KOPT-K1 (cell line): Measurements from ENCODE around the gene STYXL1.

Experiments
- H3K27ac ChIP-seq: fragments of 200-600 bp; sonication (generic); 2 replicates; pipeline ENCODE4 v1.5.1; 2016; ENCODE audit warnings: antibody characterized with exemption, mild to moderate bottlenecking, low read depth, low read length; ENCODE audit not compliant: poor library complexity, severe bottlenecking
- H3K36me3 ChIP-seq: fragments of 200-600 bp; sonication (generic); 2 replicates; pipeline ENCODE4 v1.5.1; 2017; ENCODE audit warnings: antibody characterized with exemption, mild to moderate bottlenecking, low read length, moderate library complexity; ENCODE audit not compliant: insufficient read depth
- H3K9me3 ChIP-seq: fragments of 200-600 bp; sonication (generic); 2 replicates; pipeline ENCODE4 v1.5.1; 2017; ENCODE audit warnings: antibody characterized with exemption, low read length, mild to moderate bottlenecking; ENCODE audit not compliant: insufficient read depth, poor library complexity, severe bottlenecking

Gene STYXL1

DNA sequence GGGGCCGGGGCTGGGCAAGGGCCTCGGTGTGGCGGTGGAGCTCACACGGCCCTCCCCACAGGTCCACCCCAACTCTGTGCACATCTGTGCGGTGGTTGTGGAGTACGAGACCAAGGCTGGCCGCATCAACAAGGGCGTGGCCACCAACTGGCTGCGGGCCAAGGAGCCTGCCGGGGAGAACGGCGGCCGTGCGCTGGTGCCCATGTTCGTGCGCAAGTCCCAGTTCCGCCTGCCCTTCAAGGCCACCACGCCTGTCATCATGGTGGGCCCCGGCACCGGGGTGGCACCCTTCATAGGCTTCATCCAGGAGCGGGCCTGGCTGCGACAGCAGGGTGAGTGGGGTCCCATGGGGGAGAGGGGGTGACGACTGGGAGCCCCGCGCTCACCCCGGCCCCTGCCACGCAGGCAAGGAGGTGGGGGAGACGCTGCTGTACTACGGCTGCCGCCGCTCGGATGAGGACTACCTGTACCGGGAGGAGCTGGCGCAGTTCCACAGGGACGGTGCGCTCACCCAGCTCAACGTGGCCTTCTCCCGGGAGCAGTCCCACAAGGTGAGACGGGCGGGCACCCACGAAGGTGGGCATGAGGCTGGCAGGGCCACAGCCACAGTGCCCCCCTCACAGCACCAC is 62.2 kb downstream of the STYXL1 start:
- Histone ChIP-seq H3K27ac (no peak overlapping the region), H3K36me3 (peaks cover 50% of the 10 kb centered on the region; the same call in 1 of the 2 replicates), H3K9me3 (no peaks in the 10 kb centered on the region)

DNA sequence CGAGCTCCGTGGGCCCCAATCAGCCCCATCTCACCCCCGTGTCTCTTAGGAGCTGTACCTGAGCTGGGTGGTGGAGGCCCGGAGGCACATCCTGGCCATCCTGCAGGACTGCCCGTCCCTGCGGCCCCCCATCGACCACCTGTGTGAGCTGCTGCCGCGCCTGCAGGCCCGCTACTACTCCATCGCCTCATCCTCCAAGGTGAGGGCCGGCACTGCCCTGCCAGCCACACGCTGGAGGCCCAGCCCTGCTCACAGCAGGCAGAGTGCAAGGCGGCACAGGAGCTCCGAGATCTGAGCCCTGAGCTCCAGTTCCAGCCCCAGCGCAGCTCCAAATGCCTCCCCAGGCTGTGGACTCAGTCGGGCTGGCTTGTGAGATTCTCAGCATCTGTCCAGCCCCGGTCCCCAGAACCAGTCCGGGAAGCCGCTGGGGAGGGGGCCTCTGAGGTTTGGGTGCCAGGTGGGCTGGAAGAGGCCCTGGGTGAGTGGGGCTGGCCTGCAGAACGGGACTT is 62.7 kb downstream of the STYXL1 start:
- H3K36me3 ChIP-seq = peaks cover 50% of the 10 kb centered on the region; the same call in 1 of the 2 replicates
- H3K9me3 ChIP-seq = no peaks in the 10 kb centered on the region
- no peak overlapping the region for H3K27ac ChIP-seq

DNA sequence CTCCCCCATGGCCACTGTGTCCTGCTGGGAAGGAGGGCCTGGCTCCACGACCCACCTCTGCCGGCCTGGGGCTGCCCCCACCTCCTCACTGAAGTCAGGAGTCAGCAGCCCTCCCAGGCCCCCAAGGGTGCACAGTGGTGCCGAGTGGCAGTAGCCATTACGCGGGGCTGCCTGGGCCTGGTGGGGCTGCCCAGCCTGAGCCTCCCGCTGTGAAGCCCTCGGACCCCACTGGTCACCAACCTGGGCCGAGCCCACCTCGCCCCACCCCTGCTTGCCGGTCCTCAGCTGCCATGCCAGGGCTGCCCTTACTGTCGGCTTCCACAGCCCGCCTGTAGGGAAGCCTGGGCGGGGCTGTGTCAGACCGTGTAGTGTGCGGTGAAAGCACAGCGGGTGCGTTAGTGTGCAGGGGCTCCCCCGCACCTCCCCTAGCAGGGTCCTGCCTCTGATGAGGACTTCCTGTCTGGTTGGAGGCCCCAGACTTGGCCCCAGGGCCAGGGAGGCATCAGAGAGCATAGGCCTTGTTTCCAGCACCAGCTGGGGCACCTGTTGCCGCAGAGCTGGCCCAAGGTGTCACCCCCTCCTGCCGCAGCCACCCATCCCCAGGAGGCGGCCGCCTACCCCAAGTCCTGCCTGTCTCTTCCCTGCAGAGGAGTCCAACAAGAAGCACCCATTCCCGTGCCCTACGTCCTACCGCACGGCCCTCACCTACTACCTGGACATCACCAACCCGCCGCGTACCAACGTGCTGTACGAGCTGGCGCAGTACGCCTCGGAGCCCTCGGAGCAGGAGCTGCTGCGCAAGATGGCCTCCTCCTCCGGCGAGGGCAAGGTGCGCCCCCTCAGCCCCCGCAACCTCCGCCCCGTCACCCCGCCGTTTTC is 63.4 kb downstream of the STYXL1 start:
- no peak overlapping the region for H3K27ac ChIP-seq
- H3K36me3 ChIP-seq = peaks cover 50% of the 10 kb centered on the region; the same call in 1 of the 2 replicates
- no peaks in the 10 kb centered on the region for H3K9me3 ChIP-seq

DNA sequence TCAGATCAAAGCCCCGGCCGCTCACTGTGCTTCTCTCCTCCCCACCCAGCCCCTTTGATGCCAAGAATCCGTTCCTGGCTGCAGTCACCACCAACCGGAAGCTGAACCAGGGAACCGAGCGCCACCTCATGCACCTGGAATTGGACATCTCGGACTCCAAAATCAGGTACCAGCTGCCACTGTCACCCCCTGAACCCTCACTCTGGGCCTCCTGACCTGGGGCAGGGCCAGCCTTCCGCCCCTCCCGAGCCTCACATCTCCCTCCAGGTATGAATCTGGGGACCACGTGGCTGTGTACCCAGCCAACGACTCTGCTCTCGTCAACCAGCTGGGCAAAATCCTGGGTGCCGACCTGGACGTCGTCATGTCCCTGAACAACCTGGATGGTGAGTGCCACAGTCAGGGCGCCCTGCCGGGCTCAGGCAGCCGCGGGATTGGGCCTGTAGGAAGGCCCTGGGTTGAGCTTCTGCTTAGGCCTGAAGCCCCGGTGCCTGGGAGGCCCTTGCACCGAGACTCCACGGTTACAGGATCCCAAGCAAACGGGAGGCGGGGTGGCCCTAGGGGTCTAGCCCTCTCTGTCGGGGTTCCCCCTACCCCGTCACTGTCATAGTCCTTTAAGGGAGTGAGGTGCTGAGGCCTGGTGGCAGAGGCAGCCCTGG is 64.2 kb downstream of the STYXL1 start:
- Histone ChIP-seq H3K27ac (no peak overlapping the region), H3K9me3 (no peaks in the 10 kb centered on the region), H3K36me3 (peaks cover 50% of the 10 kb centered on the region; the same call in 1 of the 2 replicates)

DNA sequence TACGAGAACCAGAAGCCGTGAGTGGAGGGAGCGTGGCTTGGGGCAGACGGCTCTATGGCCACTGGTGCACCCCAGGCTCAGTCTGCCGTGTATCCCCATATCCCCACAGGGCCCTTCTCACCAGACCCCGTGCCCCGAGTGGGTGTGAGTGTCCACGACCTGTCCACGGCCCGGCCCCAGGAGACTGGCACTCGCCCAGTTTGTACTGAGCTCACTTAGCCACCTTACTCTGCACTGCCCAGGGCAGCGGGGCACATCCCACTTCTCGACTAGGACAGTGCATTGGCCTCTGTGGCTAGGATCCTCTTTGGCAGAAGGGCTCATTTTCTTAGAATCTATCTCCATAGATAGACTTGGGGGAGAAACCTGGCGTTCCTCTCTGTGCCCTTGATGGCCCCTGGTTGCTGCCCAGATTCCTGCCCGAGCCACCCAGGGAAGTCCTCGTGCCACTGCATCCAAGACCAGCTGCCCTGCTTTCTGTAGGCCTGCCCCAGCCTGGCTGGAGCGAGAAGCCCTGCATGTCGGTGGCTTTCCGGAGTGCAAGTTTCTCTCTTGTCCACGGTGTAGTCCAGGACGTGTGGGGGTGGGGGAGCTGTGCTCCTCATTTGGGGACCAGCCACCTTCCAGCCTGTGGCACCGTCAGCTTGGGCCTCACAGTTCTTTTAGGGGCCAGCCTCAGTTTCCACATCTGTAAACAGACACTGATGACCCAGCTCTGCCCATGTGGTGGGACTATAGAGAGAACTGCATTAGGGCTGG is 65.3 kb downstream of the STYXL1 start:
- Histone ChIP-seq H3K9me3 (no peaks in the 10 kb centered on the region), H3K27ac (no peak overlapping the region), H3K36me3 (peaks cover 47% of the 10 kb centered on the region; the same call in 1 of the 2 replicates)

DNA sequence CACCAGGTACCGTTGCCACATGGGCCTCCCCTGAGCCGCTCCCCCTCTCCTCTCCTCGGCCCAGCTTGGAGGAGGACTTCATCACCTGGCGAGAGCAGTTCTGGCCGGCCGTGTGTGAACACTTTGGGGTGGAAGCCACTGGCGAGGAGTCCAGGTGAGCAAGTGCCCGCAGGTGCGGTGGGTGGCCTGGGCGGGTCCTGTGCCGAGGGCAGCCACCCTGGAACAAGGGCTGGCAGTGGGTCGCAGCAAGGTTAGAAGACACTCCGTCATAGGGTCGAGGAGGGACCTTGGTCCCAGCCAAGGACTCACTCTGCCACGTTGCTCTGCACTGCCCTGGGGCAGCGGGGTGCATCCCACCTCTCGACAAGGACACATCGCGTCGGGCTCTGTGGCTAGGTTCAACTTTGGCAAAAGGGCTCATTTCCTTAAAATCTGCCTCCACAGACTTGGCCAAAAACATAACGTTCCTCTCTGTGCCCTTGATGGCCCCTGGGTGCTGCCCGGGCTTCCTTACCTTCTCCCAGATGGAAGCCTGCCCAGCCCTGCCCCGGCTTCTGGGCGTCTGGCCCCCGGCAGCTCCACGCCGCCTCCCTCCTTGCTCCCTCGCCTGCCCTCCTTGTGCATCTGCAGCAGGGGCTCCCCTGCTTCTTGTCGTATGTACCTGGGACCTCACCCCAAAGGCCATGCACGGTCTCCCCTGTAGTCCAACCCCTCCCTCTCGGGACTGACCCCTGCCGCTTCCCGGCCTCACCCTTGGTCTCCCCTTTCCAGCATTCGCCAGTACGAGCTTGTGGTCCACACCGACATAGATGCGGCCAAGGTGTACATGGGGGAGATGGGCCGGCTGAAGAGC is 66.1 kb downstream of the STYXL1 start:
- Histone ChIP-seq H3K9me3 (no peaks in the 10 kb centered on the region), H3K27ac (no peak overlapping the region), H3K36me3 (peaks cover 42% of the 10 kb centered on the region; the same call in 1 of the 2 replicates)

DNA sequence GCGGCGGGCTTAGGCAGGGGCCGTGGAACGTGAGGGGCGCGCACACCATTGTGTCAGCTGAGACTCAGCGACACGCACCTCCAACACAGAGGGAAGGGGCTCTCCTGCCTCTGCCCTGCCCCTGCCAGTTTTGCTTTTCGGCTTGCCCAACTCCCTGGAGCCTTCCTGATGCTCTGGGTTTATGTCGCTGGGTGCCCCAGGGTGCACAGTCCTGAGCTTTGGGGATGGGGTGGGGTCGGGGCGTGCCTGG is 66.7 kb downstream of the STYXL1 start:
- Histone ChIP-seq H3K36me3 (peaks cover 36% of the 10 kb centered on the region; the same call in 1 of the 2 replicates), H3K27ac (no peak overlapping the region), H3K9me3 (no peaks in the 10 kb centered on the region)

DNA sequence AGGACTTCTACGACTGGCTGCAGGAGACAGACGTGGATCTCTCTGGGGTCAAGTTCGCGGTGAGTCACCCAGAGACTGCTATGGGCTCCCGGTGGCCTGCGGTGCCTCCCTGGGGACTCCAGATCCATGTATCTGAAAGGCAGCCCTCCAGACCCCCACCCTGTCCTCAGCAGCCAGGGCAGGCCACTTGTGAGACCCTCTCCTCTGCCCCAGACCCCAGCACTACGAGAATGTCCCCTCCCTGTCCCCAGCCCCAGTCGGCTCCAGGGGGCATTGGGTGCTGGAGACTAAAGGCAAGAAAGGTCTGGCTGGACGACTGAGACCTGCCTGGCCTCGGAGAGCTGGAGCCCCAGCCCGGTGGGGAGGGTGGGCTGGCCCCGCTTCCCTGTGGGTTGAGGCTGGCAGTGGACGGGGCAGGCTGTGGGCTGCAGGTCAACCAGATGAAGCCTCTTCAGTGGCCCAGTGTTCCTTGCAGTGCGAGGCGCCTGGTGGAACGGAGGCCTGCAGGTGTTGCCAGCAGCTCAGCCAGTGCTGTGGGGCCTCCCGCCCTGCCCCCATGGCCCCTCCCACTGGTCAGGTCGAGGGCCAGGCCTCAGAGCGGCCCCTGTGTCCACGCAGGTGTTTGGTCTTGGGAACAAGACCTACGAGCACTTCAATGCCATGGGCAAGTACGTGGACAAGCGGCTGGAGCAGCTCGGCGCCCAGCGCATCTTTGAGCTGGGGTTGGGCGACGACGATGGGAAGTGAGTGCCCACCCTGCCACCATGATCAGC is 67.2 kb downstream of the STYXL1 start:
- Histone ChIP-seq H3K27ac (no peak overlapping the region), H3K9me3 (no peaks in the 10 kb centered on the region), H3K36me3 (peaks cover 31% of the 10 kb centered on the region; the same call in 1 of the 2 replicates)

DNA sequence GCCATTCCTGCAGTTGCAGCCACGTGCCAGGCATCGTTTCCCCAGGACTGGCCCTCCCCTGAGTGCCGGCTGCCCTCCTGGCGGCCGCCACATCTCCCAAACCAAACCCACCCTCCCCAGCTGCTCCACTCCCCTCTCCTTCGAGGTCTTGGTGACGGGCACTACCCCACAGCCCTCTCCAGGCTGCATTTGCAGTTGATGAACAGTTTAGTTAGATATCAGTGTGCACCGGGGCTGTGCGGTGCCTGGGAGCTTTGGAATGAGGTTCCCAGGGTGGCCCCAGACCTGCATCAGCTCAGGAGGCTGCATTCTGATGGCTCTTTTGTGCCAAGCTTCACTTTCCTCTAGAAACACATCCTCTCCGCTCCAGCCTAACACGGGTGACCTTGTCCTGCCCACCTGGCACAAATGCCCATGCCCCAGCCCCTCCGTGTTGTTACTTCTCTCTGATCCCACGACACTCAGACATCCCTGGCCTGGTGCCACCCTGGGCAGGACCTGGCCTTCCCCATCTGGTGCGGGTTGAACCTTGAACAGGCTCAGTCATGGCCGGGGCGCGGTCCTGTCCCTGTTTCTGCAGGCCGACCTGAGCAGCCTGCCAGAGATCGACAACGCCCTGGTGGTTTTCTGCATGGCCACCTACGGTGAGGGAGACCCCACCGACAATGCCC is 67.9 kb downstream of the STYXL1 start:
- Histone ChIP-seq H3K27ac (no peak overlapping the region), H3K36me3 (peaks cover 24% of the 10 kb centered on the region; the same call in 1 of the 2 replicates), H3K9me3 (no peaks in the 10 kb centered on the region)

DNA sequence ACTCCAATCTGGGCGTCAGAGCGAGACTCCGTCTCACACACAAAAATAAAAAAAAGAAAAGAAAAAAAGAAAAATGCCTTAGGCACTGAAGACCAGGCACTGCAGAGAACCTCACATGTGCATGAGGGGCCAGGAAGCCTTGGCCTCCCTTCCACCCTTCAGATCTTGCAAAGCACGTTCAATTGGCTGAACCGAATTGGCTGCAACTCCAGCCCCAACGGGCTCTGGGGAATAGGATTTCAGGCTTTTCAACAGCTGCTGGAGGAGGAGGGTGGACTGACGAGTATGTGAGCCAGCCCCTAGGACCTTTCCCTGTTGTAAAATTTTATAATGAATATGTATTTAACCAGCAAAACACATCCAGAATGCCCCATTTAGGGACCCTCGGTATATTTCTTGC is 70.1 kb downstream of the STYXL1 start:
- no peak overlapping the region for H3K27ac ChIP-seq
- no peaks in the 10 kb centered on the region for H3K9me3 ChIP-seq
- H3K36me3 ChIP-seq = peaks cover 15% of the 10 kb centered on the region; the same call in 1 of the 2 replicates

DNA sequence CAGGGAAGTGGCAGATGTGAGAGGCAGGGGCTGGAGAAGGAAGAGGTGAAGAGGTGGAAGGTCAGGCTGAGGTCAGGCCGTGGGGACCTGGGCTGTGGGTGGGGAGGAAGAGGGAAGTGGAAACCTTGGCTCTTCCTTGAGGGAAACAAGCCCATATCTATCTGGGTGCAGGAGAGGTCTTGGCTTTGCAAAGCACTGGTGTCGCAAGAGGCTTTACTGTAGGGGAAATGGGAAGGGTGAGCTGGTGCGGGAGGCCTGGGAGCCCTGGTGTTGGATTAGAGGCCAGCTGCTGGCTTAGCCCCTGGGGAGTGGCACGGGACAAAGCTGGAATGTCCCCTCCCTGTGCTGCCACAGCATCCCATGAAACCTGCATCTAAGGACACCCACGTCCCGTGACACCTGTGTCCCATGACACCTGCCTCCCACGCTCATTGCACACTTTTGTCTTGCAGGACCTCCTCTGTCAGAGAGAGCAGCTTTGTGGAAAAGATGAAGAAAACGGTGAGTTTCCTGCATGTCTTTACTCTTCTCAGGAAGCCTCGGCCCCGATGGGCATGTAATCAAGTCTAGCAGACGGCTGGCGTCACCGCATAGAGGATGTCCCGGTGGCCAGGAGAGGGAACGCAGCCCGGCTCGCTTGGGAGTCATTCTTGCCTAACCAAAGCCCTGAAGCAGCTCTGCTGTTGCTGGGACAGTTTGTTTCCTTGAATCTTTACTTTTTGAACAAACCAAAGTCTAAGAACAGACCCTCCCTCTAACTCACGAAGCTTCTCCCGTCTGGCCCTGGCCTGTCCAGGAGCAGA is 75.6 kb downstream of the STYXL1 start:
- no peaks in the 10 kb centered on the region for H3K9me3 ChIP-seq
- H3K27ac ChIP-seq = no peak overlapping the region
- H3K36me3 ChIP-seq = peaks cover 7% of the 10 kb centered on the region; the same call in 1 of the 2 replicates

DNA sequence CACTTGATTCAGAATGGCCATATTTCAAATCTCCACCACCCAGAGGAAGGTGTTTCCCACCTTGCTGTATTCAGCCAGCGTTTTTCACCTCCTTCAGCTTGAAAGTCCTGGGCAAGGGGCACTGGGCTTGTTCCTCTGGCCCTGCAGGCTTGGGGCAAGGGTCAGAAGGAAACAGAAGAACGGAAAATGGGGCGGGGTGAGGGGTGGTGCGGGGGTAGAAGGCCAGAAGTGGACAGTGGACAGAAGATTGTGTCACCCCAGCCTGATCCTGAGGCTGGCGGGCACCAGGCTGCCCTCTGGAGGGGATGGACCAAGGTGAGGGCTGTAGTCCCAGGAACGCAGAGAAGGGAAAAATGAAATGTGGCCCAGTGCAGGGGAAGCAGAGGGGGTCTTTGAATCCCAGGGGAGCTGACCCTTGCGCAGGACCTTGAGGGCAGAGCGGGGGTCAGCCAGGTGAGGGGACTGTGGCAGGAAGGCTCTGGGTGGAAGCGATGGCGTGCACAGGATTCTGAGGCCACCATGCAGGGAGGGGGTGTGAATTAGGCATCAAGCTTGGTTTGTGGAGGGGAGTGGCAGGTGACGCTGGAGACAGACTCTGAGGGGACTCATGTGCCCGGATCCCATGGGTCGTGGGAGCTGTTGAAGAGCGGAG is 76.4 kb downstream of the STYXL1 start:
- H3K36me3 ChIP-seq = peaks cover 7% of the 10 kb centered on the region; the same call in 1 of the 2 replicates
- no peak overlapping the region for H3K27ac ChIP-seq
- H3K9me3 ChIP-seq = no peaks in the 10 kb centered on the region
